GM18498 (cell line): ENCODE measurements around the gene SLC30A7.
"Not testable (repeated sequence)": the region's sequence is repeated elsewhere in the genome, so short reads cannot be mapped to it uniquely, and the experiment has no call there.

ENCODE experiments used
- ATAC-seq: cut with Tn5 transposase; IDR thresholded peaks from one replicate; pipeline ENCODE4 v1.9.1; 2021; ENCODE audit warnings: mild to moderate bottlenecking, moderate library complexity; ENCODE audit not compliant: unreplicated experiment

Gene SLC30A7

GRCh38 chr1:100936194-100936967, 40.5 kb downstream of the SLC30A7 start:
- ATAC-seq = no peak

DNA sequence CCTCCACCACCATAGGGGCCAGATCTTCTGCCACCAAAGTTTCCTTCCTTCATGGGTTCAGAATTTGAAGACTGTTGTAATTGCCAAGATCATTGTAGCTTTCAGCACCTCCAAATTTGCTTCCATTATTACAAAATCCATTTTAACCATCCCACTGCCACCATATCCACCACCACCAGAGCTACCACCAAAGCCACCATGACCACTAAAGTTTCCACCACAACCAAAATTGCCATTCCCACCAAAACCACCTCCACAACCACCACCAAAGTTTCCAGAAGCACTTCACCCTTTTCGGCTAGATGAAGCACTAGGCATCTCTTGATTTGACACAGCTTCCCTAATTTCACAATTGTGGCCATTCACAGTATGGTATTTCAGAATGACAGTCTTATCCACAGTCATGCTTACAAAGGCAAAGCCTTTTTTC, 45.2 kb downstream of the SLC30A7 start:
- no peak for ATAC-seq

GRCh38 chr1:100941580-100942216, 45.8 kb downstream of the SLC30A7 start:
- ATAC-seq = no peak

GRCh38 chr1:100942304-100943046, 46.6 kb downstream of the SLC30A7 start:
- no peak for ATAC-seq

DNA sequence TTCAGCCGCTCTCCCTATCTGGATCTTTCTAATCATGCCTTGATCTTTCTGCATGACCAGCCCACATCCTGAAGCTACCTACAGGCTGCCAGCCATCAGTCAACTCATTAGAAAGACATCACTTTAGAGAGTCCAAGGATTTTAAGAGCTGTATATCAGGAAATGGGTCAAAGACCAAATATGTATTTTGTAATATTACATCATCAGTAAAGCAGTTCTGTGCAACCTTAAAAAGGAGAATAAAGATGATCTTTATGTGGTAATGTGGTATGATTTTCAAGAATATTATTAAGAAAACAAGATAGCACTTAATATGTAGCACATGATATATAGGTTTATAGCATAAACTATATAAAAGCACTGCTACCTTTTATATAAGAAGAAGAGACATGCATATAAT, 47.6 kb downstream of the SLC30A7 start:
- ATAC-seq = no peak

DNA sequence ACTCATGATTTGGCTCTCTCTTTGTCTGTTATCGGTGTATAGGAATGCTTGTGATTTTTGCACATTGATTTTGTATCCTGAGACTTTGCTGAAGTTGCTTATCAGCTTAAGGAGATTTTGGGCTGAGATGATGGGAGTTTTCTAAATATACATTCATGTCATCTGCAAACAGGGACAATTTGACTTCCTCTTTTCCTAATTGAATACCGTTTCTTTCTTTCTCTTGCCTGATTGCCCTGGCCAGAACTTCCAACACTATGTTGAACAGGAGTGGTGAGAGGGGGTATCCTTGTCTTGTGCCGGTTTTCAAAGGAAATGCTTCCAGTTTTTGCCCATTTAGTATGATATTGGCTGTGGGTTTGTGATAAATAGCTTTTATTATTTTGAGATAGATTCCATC, 50.2 kb downstream of the SLC30A7 start:
- not testable (repeated sequence) for ATAC-seq

DNA sequence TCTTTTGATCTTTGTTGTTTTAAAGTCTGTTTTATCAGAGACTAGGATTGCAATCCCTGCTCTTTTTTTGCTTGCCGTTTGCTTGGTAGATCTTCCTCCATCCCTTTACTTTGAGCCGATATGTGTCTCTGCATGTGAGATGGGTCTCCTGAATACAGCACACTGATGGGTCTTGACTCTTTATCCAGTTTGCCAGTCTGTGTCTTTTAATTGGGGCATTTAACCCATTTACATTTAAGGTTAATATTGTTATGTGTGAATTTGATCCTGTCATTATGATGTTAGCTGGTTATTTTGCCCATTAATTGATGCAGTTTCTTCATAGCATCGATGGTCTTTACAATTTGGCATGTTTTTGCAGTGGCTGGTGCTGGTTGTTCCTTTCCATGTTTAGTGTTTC, 51.9 kb downstream of the SLC30A7 start:
- ATAC-seq = not testable (repeated sequence)

- ATAC-seq = not testable (repeated sequence)
Observed at GRCh38 chr1:100948721-100949405, 53.0 kb downstream of the SLC30A7 start.

DNA sequence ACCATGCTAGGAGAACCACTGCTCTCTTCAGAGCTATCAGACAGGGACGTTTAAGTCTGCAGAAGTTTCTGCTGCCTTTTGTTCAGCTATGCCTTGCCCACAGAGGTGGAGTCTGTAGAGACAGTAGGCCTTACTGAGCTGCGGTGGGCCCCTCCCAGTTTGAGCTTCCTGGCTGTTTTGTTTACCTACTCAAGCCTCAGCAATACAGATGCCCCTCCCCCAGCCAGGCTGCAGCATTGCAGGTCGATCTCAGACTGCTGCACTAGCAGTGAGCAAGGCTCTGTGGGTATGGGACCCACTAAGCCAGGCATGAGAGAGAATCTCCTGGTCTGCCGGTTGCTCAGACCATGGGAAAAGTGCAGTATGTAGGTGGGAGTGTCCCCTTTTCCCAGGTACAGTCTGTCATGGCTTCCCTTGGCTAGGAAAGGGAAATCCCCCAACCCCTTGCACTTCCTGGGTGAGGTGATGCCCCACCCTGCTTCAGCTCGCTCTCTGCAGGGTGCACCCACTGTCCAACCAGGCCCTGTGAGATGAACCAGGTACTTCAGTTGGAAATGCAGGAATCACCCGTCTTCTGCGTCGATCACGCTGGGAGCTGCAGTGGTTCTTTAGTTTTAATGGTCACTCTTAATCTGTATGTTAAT, 53.7 kb downstream of the SLC30A7 start:
- ATAC-seq = peak; percentile 89

DNA sequence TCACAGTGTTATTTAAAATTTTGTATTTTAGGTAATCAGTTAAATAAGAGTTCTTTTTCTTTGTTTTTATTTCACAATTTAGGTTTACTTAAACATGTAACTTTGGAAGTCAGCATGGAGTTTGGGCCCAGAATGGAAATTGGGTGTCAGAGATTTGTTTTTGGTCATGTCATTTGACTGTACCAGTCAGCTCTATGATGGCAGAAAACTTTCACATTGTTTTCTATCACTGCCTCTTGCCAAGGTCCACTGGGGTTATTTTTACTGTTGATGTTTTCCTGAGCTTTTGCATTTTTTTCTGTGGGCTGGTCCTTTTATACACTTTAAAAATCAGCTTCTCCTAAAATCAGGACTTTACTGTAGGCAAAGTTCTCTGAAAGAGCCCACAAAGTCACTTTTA, 54.4 kb downstream of the SLC30A7 start:
- ATAC-seq = no peak

DNA sequence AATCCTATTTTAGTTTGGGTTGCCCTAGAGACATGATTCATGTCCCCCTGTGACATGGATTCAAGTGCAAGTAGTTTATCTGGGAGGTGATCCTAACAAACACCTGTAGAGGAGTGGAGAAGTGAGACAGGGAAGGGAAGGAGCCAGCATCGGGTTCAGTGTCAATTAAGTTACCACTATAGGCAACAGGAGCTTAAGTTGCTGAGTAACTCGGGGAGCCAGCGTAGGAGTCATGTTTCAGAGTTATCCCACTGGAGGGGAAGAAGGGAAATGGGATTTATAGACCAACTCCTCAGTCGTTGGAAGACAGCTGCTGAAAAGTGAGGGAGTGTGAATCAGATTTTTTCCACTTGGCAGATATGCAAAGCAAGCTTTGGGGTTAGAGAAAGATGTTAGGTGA, 54.9 kb downstream of the SLC30A7 start:
- no peak for ATAC-seq

DNA sequence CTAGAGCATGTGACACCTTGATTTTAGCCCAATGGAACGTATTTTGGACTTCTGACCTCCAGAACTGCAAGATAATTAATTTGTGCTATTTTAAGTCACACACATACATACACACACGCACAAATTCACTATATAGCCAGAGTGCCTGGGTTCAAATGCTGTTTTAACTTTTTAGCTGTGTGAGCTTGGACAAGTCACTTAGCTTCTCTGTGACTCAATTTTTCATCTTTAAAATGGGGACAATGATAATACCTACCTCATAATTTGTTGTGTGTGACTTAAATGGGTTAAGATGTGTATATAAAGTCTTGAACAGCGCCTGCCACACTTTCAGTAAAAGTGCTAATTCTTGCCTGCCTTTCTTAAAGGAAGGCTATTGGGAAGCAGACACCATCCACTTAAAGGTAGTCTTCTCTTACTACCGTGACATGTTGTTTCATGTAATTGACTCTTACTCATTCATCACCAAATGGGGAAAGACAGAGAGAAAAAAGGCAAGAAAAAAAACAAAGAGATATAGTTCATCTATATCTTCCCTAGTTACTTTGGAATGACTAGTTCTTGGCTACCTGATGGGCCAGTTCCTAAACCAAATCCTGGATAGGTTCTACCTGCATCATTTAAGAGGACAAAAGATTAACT, 56.3 kb downstream of the SLC30A7 start:
- ATAC-seq = no peak

DNA sequence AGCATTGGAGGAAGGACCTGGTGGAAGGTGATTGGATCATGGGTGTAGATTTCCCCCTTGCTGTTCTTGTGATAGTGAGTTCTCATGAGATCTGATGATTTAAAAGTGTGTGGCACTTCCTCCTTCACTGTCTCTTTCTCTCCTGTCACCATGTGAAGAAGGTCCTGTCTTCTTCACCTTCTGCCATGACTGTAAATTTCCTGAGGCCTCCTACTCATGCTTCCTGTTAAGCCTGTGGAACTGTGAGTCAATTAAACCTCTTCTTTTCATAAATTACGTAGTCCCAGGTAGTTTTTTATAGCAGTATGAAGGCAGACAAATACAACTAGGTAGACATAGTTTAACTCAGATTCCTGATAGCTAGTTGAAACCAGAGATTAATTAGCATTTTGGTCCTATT, 57.1 kb downstream of the SLC30A7 start:
- ATAC-seq = not testable (repeated sequence)

DNA sequence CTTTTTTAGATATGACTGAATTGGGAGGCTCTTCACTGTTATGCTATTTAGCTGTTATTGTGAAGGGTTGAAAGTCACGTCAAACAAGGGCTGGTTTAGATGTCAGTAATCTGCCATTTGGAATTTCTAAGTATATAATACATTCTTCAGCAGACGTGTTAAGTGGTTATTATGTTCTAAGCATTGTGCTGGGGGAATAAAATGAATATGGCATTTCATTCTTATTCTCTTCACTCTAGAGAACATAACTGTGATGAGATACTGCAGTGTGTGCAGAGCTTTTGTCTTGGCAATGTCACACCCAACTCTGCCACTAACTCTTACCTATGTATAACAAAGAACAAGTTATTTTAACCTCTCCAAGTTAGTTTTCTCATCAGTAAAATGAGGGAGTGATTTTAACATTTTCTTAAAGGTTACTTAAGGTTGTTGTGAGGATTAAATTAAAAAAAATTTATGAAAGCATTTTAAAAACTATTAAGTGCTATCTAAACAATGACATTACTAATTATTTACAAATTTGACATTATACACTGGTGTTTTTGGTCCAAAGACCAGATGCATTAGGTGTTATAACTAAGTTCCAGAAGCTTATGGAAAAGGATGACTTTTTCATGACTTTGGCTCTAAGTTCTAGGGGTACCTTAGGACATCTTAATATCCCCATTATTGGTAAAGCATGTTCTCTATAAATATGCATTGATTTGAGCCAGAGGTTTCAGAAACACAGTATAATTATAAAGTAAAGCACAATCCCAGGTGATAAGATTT, 58.3 kb downstream of the SLC30A7 start:
- no peak for ATAC-seq

GRCh38 chr1:100955322-100955721, 59.4 kb downstream of the SLC30A7 start:
- ATAC-seq = no peak

- no peak for ATAC-seq
Observed at GRCh38 chr1:100959502-100960060, 63.7 kb downstream of the SLC30A7 start.

DNA sequence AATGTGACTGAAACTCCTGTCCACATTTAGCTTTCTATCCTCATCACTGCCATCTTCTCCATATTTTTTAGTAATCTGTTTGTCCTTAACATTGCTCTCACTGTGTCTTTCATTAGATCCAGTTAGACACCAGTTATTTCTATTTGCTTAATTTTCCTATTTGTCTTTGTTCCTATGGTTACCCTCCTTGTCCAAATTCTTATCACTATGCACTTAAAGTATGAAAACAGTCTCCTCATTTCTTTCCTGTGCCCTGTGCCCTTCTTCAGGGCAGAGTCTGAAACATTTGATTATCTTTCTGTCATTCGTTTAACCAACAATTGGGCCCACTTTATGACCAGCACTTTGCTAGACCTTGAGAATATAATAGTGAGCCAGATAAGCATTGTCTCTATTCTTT, 64.2 kb downstream of the SLC30A7 start:
- no peak for ATAC-seq

DNA sequence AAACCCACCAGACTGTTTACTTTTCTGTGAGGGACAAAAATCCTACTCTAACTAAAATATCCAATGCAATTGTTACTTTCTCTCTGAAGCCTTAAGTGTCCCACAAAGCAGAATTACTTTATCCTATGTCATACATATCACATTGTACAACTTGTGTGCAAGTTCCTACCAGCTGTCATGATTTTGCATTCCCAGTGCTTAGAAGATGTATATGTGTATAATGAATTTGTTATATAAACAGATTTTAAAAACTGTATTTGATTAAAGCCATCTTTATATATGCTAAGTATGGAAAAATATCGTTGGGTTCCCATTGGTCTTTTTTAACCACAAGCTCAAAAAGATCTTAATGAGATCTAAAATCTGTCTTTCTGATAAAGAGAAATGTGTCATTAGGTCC, 72.7 kb downstream of the SLC30A7 start:
- ATAC-seq = no peak

DNA sequence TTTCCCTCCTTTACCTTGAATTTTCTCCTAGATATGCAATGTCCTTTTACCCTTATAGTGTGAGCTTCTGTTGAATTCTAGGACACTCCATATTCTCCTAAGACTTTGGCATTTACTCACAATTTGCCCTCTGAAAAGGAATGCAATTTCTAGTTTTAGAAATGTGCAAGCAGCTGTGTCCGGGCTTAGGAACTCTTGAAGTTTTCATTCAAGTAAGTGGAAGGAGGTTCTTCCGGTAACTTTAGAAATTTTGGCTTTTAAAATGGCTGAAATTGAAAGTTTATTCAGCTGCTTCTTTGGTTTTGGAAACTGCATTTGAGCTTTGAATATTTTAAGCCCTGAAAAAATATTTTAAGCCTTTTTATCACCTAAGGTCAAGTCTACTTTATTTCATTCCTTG, 73.4 kb downstream of the SLC30A7 start:
- ATAC-seq = no peak
